GM18526 (cell line): ENCODE results near the gene BEGAIN.

Experiments
- POLR2A ChIP-seq: IDR thresholded peaks from 3 replicates; pipeline ENCODE4 v1.6.1; 2011; ENCODE audit not compliant: insufficient read length; ENCODE audit errors: extremely low read depth

Gene BEGAIN

DNA sequence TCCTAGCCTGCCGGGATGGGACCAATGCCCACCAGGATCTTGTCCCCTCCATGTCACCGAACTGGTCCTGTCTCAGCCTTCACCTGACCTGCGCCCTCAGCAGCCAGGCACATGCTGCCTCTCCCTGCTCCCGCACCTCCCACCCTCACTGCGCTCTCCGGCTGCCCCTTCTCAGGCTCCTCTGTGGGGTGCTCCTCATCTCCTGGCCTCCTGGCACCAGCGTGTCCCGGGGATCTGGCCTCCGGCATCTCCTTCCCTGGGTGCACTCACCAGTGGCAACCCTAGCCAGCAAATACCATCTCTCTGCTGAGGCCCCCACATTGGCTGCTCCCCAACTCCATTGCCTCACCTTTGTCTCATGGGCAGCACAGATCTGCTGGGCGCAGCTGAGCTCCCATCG, 29.0 kb downstream of the BEGAIN start:
- TF ChIP-seq POLR2A = no peak

DNA sequence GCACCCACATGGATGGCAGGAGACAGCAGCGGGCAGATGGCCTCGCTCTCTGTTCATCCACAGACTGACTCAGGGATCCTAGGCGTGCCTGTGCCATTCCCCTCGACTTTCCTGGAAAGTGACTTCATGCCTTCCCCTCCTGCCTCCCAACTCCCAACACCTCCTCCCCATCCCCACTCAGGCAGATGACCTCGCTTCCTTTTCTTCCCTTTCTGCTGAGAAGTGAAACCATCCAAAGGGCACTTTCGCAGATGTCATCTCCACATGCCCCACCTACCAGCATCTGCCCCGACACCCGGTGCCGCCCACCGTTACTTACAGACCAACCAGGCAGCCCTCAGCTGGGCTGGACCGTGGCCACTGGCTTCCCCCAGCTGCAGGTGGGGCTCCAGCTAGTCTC, 29.6 kb downstream of the BEGAIN start:
- no peak for TF ChIP-seq POLR2A

DNA sequence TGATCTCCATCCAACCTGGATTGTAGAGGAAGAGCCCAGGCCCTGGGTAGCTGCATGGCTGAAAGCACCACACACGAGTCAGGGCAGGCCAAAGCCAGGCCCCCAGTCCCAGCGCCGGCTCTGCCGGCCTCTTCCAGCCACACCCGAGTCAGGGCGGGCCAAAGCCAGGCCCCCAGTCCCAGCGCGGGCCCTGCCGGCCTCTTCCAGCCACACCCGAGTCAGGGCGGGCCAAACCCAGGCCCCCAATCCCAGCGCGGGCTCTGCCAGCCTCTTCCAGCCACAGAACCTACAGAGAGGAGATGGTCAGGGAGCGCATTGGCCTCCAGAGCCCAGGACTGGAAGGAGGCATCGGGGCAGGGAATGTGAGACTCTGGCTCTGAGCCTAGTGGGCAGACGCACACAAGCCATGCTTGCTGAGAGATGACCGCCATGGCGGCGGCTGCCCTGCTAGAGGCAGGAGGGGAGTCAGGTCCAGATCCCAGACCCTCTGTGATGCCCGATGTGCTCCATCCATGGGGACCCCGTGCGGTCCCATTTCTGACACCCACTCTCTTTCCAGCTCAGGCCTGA, 30.2 kb downstream of the BEGAIN start:
- TF ChIP-seq POLR2A = no peak

DNA sequence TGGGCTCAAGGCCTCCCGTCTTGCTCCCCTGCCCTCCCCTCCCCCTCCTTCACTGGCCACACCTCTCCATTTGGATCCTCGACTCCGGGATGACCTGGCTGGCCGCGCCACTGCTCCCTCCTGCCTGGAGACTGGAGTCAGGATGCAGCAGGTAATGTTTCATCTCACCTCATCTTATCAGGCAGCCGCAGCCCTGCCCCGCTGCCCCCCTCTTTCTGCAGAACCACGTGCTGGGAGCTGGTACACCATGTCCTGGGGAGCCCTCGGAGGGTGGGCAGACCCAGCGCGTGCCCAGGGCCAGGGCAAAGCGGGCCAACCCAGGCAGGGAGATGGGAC, 31.1 kb downstream of the BEGAIN start:
- TF ChIP-seq POLR2A = no peak

DNA sequence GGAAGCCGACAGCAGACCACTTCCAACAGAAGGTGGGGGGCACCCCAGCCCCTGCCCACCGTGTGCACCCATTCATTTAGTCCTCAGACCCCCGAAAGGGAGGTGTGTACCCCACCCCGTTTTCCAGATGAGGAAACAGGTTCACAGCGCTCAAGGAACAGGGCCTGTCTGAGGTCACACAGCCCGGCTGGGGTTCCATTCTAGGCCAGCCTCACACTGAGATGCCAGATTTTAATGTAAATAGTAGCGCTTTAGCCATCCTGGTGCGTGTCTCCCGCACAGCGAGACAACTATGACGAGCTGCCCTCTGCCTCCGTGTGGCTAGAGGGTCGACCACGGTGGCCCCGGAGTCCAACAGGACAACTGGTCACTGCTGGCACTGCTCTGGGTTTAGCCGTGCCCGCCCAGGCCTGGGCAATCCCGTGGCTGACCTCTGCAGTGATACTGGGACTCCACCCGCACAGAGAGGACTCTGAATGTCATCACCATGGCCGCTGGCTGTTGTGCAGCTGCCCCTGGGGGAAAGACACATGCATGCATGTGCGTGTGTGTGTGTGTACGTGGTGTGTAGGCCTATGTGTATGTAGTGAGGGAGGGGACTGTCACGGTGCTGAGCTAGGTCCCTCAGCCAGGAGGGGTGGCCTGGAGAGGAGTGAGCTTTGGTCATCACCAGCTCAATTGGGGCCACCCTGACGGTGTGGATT, 31.6 kb downstream of the BEGAIN start:
- TF ChIP-seq POLR2A = no peak

DNA sequence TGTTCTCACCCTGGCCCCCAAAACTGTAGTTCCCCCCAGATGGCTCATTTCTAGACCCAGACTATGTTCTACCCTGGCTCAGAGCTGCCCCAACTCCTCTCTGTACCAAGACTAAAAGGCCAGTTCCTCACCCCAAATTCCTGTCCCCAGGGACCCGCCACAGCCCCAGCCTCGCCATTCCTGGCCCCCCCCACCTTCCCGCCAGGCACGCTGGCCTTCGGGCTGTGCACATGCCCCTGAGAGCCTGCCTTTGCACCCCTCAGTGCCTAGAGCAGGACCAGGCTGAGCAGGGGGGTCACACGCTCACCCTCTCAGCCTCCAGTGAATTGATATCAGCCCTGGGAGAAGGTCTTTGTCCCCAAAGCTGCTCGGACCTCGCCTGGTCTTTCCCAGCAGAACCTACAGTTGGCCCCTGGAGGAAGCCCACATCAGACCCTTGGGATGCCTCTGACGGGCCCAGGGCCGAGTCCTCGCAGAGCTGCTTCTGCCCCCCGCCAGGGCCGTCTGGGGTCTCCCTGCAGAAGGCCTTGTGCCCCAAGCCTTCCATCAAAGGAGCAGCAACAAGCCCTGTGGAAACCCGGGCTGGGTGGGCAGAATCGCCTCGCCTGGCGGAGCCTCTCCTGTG, 32.4 kb downstream of the BEGAIN start:
- no peak for TF ChIP-seq POLR2A

DNA sequence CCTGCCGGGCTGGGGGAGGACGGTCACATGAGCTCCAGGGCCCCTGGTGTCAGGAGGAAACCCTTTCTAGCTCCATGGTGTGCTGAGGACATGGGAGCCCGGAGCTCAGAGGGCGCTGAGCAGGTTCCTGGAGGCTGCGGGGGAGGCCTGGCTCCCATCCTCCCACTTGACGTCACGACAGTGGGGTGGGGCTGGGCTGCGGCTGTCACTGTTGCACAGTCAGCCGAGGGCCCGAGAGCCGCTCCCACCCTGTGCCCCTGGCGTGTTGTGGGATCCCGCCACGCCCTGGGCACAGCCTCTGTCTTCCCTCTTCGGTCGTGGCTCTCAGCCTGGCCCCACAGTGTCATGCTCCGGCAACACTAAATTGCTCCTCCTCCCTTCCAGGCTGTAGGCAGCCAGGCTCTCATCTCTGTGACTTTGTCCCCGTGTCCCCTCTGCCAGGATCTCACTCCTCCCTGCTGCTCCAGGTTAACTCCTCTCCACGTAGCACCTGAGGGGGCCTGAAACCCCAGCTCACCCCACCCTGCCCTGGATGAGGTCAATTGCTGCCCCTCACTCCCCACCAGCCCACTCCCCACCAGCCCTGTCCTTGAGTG, 33.0 kb downstream of the BEGAIN start:
- no peak for TF ChIP-seq POLR2A

DNA sequence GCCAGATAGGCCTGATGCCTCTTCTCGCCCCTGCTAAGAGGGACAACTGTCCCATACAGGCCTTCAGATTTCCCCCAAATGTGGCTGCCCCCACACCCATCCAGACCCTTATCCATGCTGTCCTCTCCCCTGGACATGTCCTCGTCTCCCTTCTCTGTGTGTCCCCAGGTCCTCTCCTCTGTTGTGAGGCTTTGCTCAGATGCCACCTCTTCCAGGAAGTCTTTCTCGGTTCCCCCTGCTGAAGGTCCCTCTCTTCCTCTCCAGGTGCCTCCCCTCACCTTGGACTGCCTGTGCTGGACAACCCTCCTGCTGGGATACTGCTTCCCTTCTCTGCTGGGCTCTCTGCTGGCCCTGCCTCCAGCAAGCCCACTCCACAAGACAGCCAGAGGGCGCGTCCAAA, 33.7 kb downstream of the BEGAIN start:
- TF ChIP-seq POLR2A = no peak

DNA sequence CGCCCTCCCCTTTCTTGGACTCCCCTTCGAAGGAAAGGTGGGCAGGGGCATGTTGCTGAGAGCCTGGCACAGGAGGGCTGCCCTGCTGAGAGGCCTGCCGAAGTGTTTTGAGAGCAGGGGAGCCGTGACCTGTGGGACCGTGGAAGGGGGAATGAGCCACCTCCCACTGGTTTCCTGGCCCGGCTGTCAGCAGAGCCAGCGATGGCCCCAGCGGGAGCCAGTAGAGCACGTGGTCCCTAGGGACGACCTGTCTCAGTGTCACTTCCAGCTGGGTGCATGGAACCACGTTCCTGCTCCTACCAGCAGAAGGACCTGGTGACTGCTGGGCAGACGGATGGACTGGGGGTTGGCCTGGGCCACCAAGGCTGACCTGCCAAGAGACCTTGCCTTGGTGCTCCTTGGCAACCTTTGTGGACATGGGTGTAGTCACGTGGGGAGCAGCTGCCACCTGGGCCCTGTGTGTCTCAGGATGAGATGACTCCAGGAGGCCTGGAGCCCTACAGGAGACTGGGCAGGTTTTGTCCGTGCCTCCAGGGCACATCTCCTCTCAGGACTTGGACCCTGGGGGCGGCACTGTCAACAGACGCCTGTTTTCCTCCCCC, 34.6 kb downstream of the BEGAIN start:
- TF ChIP-seq POLR2A = no peak

DNA sequence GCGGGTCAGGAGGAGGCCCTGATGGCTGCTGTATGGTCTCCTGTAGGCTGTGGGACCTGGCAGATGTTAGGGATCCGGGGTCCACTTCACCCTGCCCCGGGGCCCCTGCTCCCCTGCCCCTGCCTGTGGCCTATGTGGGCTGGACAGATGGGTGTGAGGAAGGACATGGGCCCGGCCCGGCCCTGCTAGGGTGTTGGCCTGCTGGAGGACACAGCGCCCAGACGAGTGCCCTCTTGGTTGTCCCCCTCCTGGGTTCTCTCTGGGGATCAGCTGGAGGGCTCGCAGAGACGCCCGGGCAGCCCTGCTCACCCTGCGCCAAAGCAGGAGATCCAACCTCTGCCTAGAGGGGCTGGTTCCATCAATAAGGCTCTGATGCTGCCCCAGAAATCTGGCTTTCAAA, 36.2 kb downstream of the BEGAIN start:
- TF ChIP-seq POLR2A = no peak

DNA sequence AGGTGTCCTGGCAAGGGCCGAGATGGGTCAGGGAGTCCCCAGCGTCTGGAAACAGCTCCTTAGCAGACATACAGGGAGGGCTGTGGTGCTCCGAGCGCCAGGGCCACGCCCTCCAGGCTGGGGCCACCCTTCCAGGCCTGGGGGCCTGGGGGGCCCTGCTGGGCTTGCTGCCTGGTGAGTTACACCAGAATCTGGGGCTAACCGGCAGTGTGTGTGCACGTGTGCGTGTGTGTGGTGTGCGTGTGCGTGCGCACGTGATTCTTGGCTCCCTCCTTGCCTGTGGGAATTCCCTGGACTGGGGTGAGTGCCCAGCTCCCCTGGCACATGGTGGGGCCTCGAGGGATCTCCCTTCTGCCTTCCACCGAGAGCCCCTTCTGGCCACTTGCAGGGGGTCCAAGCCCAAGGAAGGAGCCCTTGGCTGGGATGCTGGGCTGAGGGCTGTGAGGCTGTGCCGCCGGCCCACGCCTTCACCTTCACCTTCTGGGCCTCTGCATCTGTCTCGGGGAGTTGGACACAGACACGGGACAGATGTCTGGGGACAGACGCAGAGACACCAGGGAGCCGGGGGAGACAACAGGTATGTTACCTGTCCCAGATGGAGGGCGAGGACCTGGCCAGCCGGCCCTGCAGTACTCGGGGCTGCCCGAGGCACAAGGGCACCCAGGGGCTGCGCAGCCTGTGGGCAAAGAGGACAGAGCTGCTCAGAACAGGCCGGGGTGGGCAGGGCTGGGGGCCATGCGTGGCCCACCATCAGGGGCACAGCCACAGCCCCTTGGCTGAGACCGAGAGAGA, 37.2 kb downstream of the BEGAIN start:
- no peak for TF ChIP-seq POLR2A

DNA sequence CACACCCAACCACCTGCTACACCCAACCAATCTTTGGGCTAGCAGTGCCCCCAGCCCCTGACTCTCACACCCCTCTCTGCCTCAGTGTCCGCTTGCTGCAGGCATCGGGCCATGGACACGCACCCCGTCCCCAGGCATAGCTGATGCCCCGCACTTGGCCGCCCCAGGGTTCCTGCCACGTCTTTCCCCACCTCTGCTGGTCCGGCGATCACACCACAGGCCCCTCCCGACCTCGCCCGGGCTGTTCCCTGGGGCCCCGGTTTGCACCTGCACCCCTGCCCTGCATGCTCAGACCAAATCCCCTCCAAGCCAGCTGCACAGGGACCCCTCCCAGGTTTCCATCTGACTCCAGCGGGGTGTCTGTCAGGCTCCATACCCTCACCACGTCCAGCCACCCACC, 38.3 kb downstream of the BEGAIN start:
- no peak for TF ChIP-seq POLR2A

DNA sequence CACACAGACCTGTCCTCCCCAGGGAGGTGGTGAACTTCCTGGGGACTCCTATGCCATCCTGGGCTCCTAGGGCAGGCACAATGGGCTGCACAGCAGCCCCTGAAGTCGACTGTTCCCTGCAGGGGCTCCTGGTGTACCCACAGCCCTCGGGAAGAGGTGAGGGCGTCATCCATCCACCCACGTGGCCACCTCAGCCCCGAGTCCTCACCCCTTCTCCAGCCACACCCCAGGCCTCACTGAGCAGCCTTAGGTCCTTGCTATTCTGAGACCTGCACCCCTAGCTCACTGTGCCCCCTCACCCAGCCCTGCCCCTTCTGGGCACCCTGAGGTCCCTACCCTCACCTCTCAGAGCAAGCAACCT, 38.9 kb downstream of the BEGAIN start:
- TF ChIP-seq POLR2A = no peak

DNA sequence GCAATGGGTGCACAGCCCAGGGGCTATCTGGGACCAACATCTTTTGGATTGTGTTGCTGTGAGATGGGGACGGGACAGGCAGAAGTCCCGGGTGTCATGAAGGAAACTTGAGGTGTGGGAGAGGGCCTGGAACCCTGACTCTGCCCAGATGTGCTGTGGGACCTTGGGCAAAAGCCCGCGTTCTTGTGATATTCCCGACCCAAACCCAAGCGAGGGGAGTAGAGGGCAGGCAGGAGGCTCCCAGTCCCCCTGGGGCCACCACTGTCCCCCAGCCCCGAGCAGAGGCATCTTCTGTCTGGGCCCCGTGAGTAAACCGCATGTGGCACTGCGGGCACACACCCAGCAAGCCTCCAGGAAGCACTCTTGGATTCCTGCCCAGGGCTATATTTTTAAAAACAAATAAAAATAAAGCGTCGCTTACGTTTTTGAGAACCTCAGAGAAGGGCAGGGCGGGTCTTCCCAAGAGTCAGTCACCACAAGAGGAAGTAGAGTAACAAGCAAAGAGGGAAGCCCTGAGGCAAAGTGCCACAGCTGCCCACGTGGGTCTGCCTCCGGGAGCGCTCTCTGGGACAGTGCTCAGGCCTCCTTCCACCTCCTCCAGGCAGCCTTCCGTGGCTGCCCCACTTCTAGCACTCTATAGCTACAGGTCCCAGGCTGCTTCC, 39.5 kb downstream of the BEGAIN start:
- no peak for TF ChIP-seq POLR2A

DNA sequence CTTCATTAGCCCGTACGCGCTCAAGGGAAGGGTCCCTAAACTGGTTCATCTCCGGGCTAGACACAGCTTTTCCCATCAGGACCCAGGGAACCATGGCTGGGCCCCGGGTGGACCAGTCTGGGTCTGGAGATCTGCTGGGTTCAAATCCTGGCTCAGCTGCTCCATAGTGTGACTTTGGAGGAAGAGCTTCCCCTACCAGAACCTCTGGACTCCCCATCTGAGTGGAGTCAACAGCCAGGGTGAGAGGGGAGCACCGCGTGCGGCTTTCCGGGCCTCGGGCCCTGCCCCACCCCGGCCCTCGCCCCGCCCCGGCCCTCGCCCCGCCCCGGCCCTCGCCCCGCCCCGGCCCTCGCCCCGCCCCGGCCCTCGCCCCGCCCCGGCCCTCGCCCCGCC, 41.2 kb downstream of the BEGAIN start:
- no peak for TF ChIP-seq POLR2A

DNA sequence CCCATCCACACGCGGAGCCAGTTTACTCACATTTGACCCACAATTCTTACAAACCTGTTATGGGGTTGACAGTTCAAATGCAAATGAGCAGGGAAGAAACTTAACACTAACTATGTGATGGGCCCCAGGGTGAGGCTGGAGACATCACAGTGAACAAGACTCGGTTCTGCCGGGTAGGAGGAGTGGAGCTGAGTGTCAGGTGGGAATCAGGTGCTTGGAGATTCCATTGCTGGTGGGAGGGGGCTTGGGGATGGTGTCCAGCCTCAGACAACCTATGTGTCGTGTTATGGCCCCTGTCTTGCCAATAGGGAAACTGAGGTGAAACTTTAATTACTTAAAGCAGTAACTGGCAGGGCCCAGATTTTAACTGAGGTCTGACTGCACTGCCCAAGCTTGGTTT, 41.9 kb downstream of the BEGAIN start:
- no peak for TF ChIP-seq POLR2A
